Esophagus squamous epithelium (tissue), 5 donors: ENCODE results near the gene OGFRL1. TPM values are rescaled to one million over a fixed set of nuclear protein-coding genes. Genes with fewer than 3 reads are reported as not detected.

ENCODE experiments used
- DNase-seq: peaks from one replicate; lab custom pipeline; 2025; lab: John Stamatoyannopoulos, UW
- H3K27ac ChIP-seq, 4 donors: fragments of 200-600 bp; sonication (generic); one replicate each; pipeline ENCODE4 v1.5.1; 2016 to 2019; ENCODE audit warnings: mild to moderate bottlenecking in 1 of 4
- H3K27me3 ChIP-seq, 4 donors: fragments of 200-600 bp; sonication (generic); 1 replicate in 3 of 4; 2 replicates in 1 of 4; pipeline versions ENCODE4 v1.5.1 to v1.6.0; 2017 to 2021; ENCODE audit warnings: antibody characterized with exemption in 1 of 4
- H3K36me3 ChIP-seq, 3 donors: fragments of 200-600 bp; sonication (generic); one replicate each; pipeline ENCODE4 v1.5.1; 2016 to 2019
- H3K4me1 ChIP-seq, 3 donors: fragments of 200-600 bp; sonication (generic); one replicate each; pipeline ENCODE4 v1.5.1; 2017 to 2019
- H3K4me3 ChIP-seq, 4 donors: fragments of 200-600 bp; sonication (generic); 1 replicate in 3 of 4; 2 replicates in 1 of 4; pipeline ENCODE4 v1.5.1; 2016 to 2019; ENCODE audit warnings: mild to moderate bottlenecking in 2 of 4, moderate library complexity in 1 of 4
- H3K9me3 ChIP-seq, 3 donors: fragments of 200-600 bp; sonication (generic); one replicate each; pipeline ENCODE4 v1.5.1; 2016 to 2019
- POLR2A ChIP-seq, 4 donors: fragments of 450-650 bp; IDR thresholded peaks; one replicate each; pipeline ENCODE4 v1.6.1; 2017; ENCODE audit warnings: antibody characterized with exemption in 4 of 4, mild to moderate bottlenecking in 4 of 4, moderate library complexity in 3 of 4
- WGBS, 2 donors: methylation state at CpG; one replicate each; pipeline ENCODE4 v1.1.5; 2018; 5-methylcytosine and 5-hydroxymethylcytosine counted together
- intact Hi-C: fragments of 100-400 bp; cut with DNase I; formaldehyde crosslinking; loops from one replicate; pipeline ENCODE4 v1.15.0; 2022
- total RNA-seq, 4 donors: library from RNA; depleted of rRNA; stranded (reverse); fragments of >200 nt; gene quantifications; one replicate each; pipeline ENCODE4 v1.1.0, GENCODE V29; 2016
- TF ChIP-seq, protein P1 (sequence below), 6 experiments: fragments of 450-650 bp in 4 of 6; fragments of 200-600 bp in 2 of 6; sonication (generic) in 2 of 6; IDR thresholded peaks; one replicate each; pipeline ENCODE4 v1.5.1; 2016 to 2019; ENCODE audit warnings: antibody characterized with exemption in 6 of 6, mild to moderate bottlenecking in 4 of 6, moderate library complexity in 4 of 6
- donor health status: DM: yes; HTN: yes; CAD: no.

Gene OGFRL1
- total RNA-seq, 4 donors from 2014 or later: 36.7 to 67.9 (median 47.8) TPM

DNA sequence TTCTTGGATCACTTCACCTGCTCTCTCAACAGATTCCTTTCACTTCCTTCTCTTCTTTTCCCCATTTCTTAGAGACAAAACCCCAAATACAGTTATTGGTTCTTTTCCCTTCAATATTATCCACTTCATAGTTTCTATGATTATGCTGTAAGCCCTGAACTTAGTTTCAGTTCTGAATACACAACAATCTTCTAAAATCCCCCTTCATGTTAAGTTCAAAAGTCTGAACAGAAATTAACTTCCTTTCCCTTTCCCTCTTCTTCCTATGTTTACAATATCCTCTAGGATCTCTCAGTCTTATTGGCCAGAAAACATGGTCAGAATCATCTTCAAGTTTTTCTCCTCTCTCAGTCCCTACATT is 57.7 kb downstream of the OGFRL1 start:
- intact Hi-C loops: loop anchor here (10.0 kb wide), 1 partner anchor 152 kb away; no protein-coding TSS in a partner anchor
- peaks cover 0 to 21% (median 0%) of the 10 kb centered on the region in 3 donors for H3K4me1 ChIP-seq
- no peak for DNase-seq
- H3K4me3 ChIP-seq: no peak overlapping the region
- no peaks in the 10 kb centered on the region for H3K36me3 ChIP-seq
- no peaks in the 10 kb centered on the region for H3K9me3 ChIP-seq
- TF ChIP-seq, protein P1, sequence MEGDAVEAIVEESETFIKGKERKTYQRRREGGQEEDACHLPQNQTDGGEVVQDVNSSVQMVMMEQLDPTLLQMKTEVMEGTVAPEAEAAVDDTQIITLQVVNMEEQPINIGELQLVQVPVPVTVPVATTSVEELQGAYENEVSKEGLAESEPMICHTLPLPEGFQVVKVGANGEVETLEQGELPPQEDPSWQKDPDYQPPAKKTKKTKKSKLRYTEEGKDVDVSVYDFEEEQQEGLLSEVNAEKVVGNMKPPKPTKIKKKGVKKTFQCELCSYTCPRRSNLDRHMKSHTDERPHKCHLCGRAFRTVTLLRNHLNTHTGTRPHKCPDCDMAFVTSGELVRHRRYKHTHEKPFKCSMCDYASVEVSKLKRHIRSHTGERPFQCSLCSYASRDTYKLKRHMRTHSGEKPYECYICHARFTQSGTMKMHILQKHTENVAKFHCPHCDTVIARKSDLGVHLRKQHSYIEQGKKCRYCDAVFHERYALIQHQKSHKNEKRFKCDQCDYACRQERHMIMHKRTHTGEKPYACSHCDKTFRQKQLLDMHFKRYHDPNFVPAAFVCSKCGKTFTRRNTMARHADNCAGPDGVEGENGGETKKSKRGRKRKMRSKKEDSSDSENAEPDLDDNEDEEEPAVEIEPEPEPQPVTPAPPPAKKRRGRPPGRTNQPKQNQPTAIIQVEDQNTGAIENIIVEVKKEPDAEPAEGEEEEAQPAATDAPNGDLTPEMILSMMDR (IDR thresholded peaks at IDR 0.05): no peak
- no peak for TF ChIP-seq POLR2A (IDR thresholded peaks at IDR 0.05)
- H3K27me3 ChIP-seq: no peaks in the 10 kb centered on the region
- H3K27ac ChIP-seq: no peak overlapping the region

DNA sequence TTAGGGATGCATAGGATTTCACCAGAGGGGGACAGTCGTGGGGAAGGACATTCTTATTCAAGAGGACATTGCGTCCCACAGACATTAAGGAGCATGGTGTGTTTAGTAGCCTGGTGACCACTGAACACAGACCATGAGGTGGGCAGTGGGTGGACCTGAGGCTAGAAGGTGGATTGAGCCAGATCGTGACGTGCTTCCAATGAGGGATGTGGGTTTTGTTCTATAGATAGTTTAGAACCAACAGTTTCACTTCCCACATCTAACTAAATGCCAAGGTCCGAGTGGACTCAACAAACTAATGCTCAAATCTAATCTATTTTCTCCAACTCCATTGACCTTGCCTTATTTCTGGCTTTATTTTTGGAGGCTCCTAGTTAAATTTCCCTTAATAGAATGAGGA is 58.5 kb downstream of the OGFRL1 start:
- Histone ChIP-seq H3K4me1 (peaks cover 0 to 24% (median 0%) of the 10 kb centered on the region in 3 donors), H3K27ac (no peak overlapping the region), H3K27me3 (no peaks in the 10 kb centered on the region), H3K9me3 (no peaks in the 10 kb centered on the region), H3K4me3 (no peak overlapping the region), H3K36me3 (no peaks in the 10 kb centered on the region)
- TF ChIP-seq, protein P1 (IDR thresholded peaks at IDR 0.05): no peak
- TF ChIP-seq POLR2A (IDR thresholded peaks at IDR 0.05): no peak
- DNase-seq: no peak
- WGBS, 2 donors: 74 to 85% methylated on average over 5 of the region's 5 CpGs
- intact Hi-C loops: loop anchor here (10.0 kb wide), 1 partner anchor 152 kb away; no protein-coding TSS in a partner anchor

DNA sequence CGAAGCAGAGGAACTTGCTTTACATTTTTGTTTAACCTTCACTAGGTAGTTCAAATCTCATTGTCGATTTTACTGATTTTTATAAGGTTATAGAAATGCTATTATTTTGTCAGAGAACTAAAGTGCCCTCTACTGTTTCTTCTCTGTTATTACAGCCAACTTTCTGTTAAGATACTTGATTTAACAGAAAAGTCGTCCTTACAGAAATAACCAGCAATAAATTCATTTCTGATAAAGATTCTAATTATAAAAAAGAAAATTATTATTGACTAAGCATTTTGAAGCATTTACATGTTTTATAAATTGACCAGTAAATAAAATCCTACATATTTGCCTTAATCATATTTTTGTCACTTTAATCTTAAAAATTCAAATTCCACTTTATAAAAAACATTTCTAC is 60.8 kb downstream of the OGFRL1 start:
- H3K27me3 ChIP-seq: no peaks in the 10 kb centered on the region
- WGBS, 2 donors: 9 to 18% methylated on average over 3 of the region's 3 CpGs
- no peak for DNase-seq
- intact Hi-C loops: loop anchor here (10.0 kb wide), 1 partner anchor 155 kb away; no protein-coding TSS in a partner anchor
- no peaks in the 10 kb centered on the region for H3K9me3 ChIP-seq
- peak overlapping the region in 2 of 4 donors; percentile 57 to 62 for H3K27ac ChIP-seq
- H3K36me3 ChIP-seq: no peaks in the 10 kb centered on the region
- TF ChIP-seq, protein P1 (IDR thresholded peaks at IDR 0.05): peak in 5 of 6 experiments; percentile 34 to 78 (median 76)
- no peak for TF ChIP-seq POLR2A (IDR thresholded peaks at IDR 0.05)
- no peak overlapping the region for H3K4me3 ChIP-seq
- peaks cover 0 to 24% (median 0%) of the 10 kb centered on the region in 3 donors for H3K4me1 ChIP-seq

DNA sequence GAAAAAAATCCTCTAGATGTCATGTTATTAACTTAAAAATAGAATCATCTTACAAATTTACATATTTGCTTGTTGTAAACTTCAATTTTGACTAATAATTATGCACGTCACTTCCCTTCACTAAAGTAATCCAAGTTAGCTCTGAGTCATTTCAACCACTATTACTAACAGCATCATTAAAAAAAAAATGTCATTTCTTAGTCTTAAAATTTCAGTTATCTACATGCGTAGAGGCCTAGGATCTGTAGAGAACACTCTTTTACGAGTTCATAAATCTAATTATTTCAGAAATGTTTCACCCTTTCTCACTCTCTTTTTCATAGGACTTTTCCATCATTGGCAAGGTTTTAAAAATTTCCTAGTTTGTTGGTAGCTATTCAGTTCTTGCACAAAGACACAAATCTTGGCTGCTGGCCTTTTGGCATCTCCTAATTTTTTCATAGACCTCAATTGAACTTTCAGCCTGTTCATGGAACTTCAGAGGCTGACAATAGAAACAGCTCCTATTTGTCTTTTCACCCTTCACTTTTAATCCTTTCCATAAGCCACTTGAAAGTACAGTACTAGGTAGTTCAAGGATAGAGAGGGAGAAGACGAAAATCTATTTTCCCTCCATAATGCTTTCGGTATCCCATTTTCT is 61.5 kb downstream of the OGFRL1 start:
- Histone ChIP-seq H3K4me3 (no peak overlapping the region), H3K9me3 (no peaks in the 10 kb centered on the region), H3K4me1 (peaks cover 0 to 24% (median 0%) of the 10 kb centered on the region in 3 donors), H3K27ac (peak overlapping the region in 3 of 4 donors; percentile 41 to 62 (median 57)), H3K27me3 (no peaks in the 10 kb centered on the region), H3K36me3 (no peaks in the 10 kb centered on the region)
- intact Hi-C loops: loop anchor here (10.0 kb wide), 1 partner anchor 155 kb away; no protein-coding TSS in a partner anchor
- no peak for DNase-seq
- WGBS, 2 donors: 16 to 28% methylated on average over 5 of the region's 5 CpGs
- TF ChIP-seq POLR2A (IDR thresholded peaks at IDR 0.05): no peak
- TF ChIP-seq, protein P1 (IDR thresholded peaks at IDR 0.05): no peak

DNA sequence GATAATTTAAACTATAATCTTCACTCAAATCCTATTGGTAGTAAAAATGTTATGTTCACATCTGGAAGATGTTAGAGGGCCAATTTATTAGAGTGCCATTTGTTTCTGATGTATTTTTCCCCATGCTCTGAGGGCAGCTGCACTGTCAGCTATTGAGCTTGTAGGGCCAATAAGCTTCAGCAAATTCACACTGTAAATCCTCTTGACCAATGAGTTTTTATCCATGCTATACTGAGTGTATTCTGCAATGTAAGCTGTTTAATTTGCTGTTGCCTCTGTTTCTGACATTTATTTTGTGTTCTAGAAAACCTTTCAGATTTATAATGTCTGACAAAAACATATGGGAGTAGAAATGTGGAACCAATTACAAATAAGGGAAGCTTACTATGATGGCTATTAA is 62.6 kb downstream of the OGFRL1 start:
- no peak overlapping the region for H3K4me3 ChIP-seq
- intact Hi-C loops: no loop called here
- no peaks in the 10 kb centered on the region for H3K36me3 ChIP-seq
- H3K4me1 ChIP-seq: peaks cover 0 to 24% (median 0%) of the 10 kb centered on the region in 3 donors
- no peak for TF ChIP-seq POLR2A (IDR thresholded peaks at IDR 0.05)
- TF ChIP-seq, protein P1 (IDR thresholded peaks at IDR 0.05): no peak
- DNase-seq: no peak
- peak overlapping the region in 2 of 4 donors; percentile 57 to 62 for H3K27ac ChIP-seq
- no peaks in the 10 kb centered on the region for H3K9me3 ChIP-seq
- H3K27me3 ChIP-seq: no peaks in the 10 kb centered on the region
